A673 (cell line): ENCODE results near the gene TNFRSF14.

Experiments
- EZH2 ChIP-seq: fragments of 200-600 bp; sonication (generic); IDR thresholded peaks from 2 replicates; pipeline ENCODE4 v1.6.1; 2017; ENCODE audit warnings: borderline replicate concordance, low read depth, mild to moderate bottlenecking, mixed read lengths, antibody characterized with exemption, low read length; ENCODE audit not compliant: poor library complexity, severe bottlenecking
- TF ChIP-seq, protein P1 (sequence below): fragments of 300-800, 200-600 bp; sonication (generic); conservative IDR thresholded peaks from 2 replicates; pipeline ENCODE4 v1.5.1; 2017; ENCODE audit warnings: low read depth, mild to moderate bottlenecking, antibody characterized with exemption, low read length, moderate library complexity, mixed read lengths

DNA sequence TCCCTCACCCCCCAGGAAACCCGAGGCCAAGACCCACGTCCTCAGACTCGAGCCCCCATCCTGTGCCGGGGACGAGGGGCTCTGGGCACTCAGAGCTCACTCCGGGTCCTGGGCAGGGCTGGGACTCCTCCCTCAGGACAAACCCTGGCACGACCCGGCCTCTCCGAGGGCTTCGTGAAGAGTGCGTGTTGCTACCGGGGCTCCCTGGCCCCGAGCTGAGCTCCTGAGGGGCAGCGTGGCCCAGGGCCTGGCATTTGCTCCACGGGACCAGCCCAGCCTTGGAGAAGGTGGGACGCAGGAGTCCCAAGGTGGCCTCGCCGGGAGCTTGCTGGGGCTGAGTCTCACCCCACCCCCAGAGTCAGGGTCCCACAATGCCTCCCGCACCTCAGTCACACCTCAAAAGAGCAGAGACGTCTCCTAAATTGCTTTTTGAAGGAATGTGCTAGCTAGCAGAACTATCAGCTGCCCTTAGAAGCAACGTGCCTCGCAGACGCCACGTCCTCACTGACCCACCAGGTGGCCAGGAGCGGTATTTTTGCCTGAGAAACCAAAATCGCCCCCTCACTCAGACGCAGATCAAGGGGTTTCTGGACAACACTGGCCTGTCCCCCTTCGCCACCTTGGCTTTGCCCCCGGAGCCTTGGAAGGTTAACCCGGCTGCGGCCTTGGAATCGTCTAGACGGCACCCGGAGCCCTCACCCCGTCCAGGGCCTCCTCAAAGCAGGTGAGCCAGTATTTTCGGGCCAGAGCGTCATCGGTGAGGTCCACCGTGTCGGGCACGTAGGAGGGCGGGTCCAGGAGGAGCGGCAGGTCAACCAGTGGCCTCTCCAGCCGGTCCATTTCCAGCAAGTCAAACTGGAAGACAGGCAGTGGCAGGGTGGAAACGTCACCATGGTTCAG, 41.1 kb upstream of the TNFRSF14 start:
- TF ChIP-seq, protein P1, sequence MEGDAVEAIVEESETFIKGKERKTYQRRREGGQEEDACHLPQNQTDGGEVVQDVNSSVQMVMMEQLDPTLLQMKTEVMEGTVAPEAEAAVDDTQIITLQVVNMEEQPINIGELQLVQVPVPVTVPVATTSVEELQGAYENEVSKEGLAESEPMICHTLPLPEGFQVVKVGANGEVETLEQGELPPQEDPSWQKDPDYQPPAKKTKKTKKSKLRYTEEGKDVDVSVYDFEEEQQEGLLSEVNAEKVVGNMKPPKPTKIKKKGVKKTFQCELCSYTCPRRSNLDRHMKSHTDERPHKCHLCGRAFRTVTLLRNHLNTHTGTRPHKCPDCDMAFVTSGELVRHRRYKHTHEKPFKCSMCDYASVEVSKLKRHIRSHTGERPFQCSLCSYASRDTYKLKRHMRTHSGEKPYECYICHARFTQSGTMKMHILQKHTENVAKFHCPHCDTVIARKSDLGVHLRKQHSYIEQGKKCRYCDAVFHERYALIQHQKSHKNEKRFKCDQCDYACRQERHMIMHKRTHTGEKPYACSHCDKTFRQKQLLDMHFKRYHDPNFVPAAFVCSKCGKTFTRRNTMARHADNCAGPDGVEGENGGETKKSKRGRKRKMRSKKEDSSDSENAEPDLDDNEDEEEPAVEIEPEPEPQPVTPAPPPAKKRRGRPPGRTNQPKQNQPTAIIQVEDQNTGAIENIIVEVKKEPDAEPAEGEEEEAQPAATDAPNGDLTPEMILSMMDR, result no peak
- no peak for TF ChIP-seq EZH2
